Liver (tissue), 9 donors: ENCODE results near the gene MATN4. TPM values are rescaled to one million over a fixed set of nuclear protein-coding genes. Genes with fewer than 3 reads are reported as not detected.

ENCODE experiments used
- DNase-seq: peaks from one replicate; pipeline ENCODE4 v3.0.0-alpha.2; 2017; ENCODE audit warnings: low spot score
- H3K27ac ChIP-seq, 2 donors: one replicate each; pipeline ENCODE4 v1.7.0; 2013; ENCODE audit warnings: inconsistent platforms in 2 of 2, low read length in 2 of 2, control low read depth in 1 of 2, low read depth in 1 of 2, mild to moderate bottlenecking in 1 of 2
- H3K27me3 ChIP-seq, 4 donors: one replicate each; pipeline versions ENCODE4 v1.6.1 to v1.7.0; 2013; ENCODE audit warnings: low read length in 3 of 4, inconsistent platforms in 1 of 4, mild to moderate bottlenecking in 1 of 4, moderate library complexity in 1 of 4; ENCODE audit not compliant: control insufficient read depth in 4 of 4, insufficient read depth in 4 of 4
- H3K36me3 ChIP-seq, 4 donors: one replicate each; pipeline versions ENCODE4 v1.6.1 to v1.7.0; 2013; ENCODE audit warnings: low read length in 3 of 4, mild to moderate bottlenecking in 3 of 4, low read depth in 1 of 4, moderate library complexity in 1 of 4; ENCODE audit not compliant: control insufficient read depth in 4 of 4, insufficient read depth in 3 of 4
- H3K4me1 ChIP-seq, 4 donors: one replicate each; pipeline versions ENCODE4 v1.6.1 to v1.7.0; 2013; ENCODE audit warnings: low read length in 3 of 4, mild to moderate bottlenecking in 3 of 4, moderate library complexity in 1 of 4; ENCODE audit not compliant: control insufficient read depth in 4 of 4, insufficient read depth in 4 of 4
- H3K4me3 ChIP-seq, 3 donors: one replicate each; pipeline versions ENCODE4 v1.6.1 to v1.7.0; 2013; ENCODE audit warnings: low read length in 3 of 3, control low read depth in 1 of 3, low read depth in 1 of 3, mild to moderate bottlenecking in 1 of 3
- H3K9ac ChIP-seq, 2 donors: one replicate each; pipeline ENCODE4 v1.7.0; 2013; ENCODE audit warnings: low read length in 2 of 2, mild to moderate bottlenecking in 2 of 2, moderate library complexity in 2 of 2, control low read depth in 1 of 2, low read depth in 1 of 2
- H3K9me3 ChIP-seq, 4 donors: one replicate each; pipeline versions ENCODE4 v1.6.1 to v1.7.0; 2013; ENCODE audit warnings: low read length in 3 of 4; ENCODE audit not compliant: control insufficient read depth in 4 of 4
- FOXA1 ChIP-seq: IDR thresholded peaks from 2 replicates; pipeline ENCODE4 v1.6.1; 2016; ENCODE audit warnings: antibody characterized with exemption
- HNF4A ChIP-seq, 2 donors: conservative IDR thresholded peaks; 2 replicates each; pipeline ENCODE4 v1.6.1; 2016; ENCODE audit warnings: antibody characterized with exemption in 2 of 2, mild to moderate bottlenecking in 2 of 2
- HNF4G ChIP-seq: IDR thresholded peaks from 2 replicates; pipeline ENCODE4 v1.6.1; 2016; ENCODE audit warnings: antibody characterized with exemption
- JUND ChIP-seq, 2 donors: IDR thresholded peaks; 2 replicates each; pipeline ENCODE4 v1.6.1; 2016; ENCODE audit warnings: antibody characterized with exemption in 2 of 2
- NR2F2 ChIP-seq: IDR thresholded peaks from 2 replicates; pipeline ENCODE4 v1.6.1; 2016; ENCODE audit warnings: antibody characterized with exemption
- RXRA ChIP-seq, 2 donors: IDR thresholded peaks; 2 replicates each; pipeline ENCODE4 v1.6.1; 2017 to 2018; ENCODE audit warnings: antibody characterized with exemption in 2 of 2, mild to moderate bottlenecking in 1 of 2
- SP1 ChIP-seq: IDR thresholded peaks from 2 replicates; pipeline ENCODE4 v1.6.1; 2018; ENCODE audit warnings: antibody characterized with exemption, mild to moderate bottlenecking
- WGBS: extraction: QIAGEN DNeasy Blood & Tissue Kit; methylation state at CpG from one replicate; pipeline ENCODE4 v1.1.7; 2013; 5-methylcytosine and 5-hydroxymethylcytosine counted together
- polyA plus RNA-seq, 2 donors: library from polyadenylated mRNA; stranded (reverse) in 1 of 2; unstranded in 1 of 2; fragments of 200-250 nt in 1 of 2; fragments of >200 nt in 1 of 2; fragmentation: Nextera tagmentation in 1 of 2; extraction: Ambion mirVana in 1 of 2; gene quantifications; one replicate each; pipeline versions ENCODE4 v1.2.1 to v1.2.3, GENCODE V29; 2013 to 2015
- total RNA-seq, 2 donors: library from RNA; depleted of rRNA; stranded (reverse); fragments of >200 nt; gene quantifications; one replicate each; pipeline ENCODE4 v1.2.3, GENCODE V29; 2014
- TF ChIP-seq, protein P1 (sequence below): fragments of 150-350 bp; IDR thresholded peaks from 2 replicates; pipeline ENCODE4 v1.5.1; 2017; ENCODE audit warnings: improper control_type of control experiment, low read depth, low read length; ENCODE audit not compliant: missing input control
- TF ChIP-seq, protein P2 (sequence below): IDR thresholded peaks from 2 replicates; pipeline ENCODE4 v1.6.1; 2016; ENCODE audit warnings: antibody characterized with exemption
- TF ChIP-seq, protein P3 (sequence below): IDR thresholded peaks from 2 replicates; pipeline ENCODE4 v1.6.1; 2016; ENCODE audit warnings: antibody characterized with exemption, mild to moderate bottlenecking
- donor health status: healthy.
- donor health status: healthy.
- donor health status: healthy.
- donor health status: healthy.
- donor health status: healthy.

MATN4 gene
- total and polyA plus RNA-seq, 4 donors = 0.05 TPM; not detected in 3

DNA sequence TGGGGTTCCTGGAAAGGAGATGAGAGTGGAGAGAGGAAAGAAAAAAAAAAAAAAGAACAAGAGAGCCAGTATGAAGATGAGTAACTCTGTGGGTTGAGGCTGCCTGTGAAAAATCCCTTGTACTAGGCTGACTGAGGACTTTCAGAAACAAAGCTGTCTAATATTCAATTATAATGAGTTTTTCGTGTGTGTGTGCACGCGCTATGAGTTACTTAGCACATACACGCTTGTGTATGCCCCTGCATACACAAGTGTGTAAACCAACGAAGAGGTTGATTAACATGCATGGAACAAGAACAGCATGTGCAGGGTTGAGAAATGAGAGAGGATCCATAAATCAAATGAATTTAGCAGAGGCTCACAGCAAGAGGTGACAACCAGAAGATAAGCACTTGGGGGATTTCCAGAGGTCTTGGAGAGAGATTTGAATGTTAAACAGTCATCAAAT lies 6.3 kb downstream of the MATN4 start:
- Histone ChIP-seq H3K27me3 (peaks cover 0 to 4% (median 3%) of the 10 kb centered on the region in 4 donors), H3K27ac (no peak overlapping the region), H3K9ac (no peak overlapping the region), H3K4me3 (no peak overlapping the region), H3K9me3 (no peaks in the 10 kb centered on the region), H3K4me1 (peaks cover 0 to 4% (median 0%) of the 10 kb centered on the region in 4 donors), H3K36me3 (no peaks in the 10 kb centered on the region)
- TF ChIP-seq RXRA (IDR thresholded peaks at IDR 0.05) = no peak
- no peak for TF ChIP-seq FOXA1
- TF ChIP-seq HNF4G = no peak
- TF ChIP-seq, protein P1, sequence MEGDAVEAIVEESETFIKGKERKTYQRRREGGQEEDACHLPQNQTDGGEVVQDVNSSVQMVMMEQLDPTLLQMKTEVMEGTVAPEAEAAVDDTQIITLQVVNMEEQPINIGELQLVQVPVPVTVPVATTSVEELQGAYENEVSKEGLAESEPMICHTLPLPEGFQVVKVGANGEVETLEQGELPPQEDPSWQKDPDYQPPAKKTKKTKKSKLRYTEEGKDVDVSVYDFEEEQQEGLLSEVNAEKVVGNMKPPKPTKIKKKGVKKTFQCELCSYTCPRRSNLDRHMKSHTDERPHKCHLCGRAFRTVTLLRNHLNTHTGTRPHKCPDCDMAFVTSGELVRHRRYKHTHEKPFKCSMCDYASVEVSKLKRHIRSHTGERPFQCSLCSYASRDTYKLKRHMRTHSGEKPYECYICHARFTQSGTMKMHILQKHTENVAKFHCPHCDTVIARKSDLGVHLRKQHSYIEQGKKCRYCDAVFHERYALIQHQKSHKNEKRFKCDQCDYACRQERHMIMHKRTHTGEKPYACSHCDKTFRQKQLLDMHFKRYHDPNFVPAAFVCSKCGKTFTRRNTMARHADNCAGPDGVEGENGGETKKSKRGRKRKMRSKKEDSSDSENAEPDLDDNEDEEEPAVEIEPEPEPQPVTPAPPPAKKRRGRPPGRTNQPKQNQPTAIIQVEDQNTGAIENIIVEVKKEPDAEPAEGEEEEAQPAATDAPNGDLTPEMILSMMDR = no peak
- TF ChIP-seq SP1 = no peak
- no peak for TF ChIP-seq HNF4A (conservative IDR thresholded peaks at IDR 0.05)
- 75% methylated on average over 5 of the region's 5 CpGs for WGBS
- no peak for DNase-seq

DNA sequence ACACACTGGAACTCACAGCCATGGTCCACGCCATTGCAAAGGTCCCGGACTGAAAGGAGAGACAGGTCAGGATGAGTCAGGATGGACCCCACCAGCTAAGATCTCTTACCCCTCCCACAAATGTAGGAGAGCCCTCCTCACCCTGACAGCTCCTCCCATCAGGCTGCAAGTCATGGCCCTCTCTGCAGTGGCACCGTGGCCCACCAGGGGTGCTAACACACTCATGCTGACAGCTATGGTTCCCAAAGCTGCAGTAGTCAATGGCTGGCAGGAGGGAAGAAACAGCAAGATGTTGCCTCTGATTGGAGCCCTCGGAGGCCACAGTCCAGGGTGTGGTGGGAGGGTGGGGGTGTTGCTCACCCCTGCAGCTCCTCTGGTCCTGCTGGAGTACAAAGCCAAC lies 7.1 kb downstream of the MATN4 start:
- no peaks in the 10 kb centered on the region for H3K4me1 ChIP-seq
- no peak overlapping the region for H3K27ac ChIP-seq
- peaks cover 0 to 2% (median 0%) of the 10 kb centered on the region in 4 donors for H3K27me3 ChIP-seq
- H3K4me3 ChIP-seq = no peak overlapping the region
- no peaks in the 10 kb centered on the region for H3K36me3 ChIP-seq
- WGBS = 46% methylated on average over 4 of the region's 4 CpGs
- no peaks in the 10 kb centered on the region for H3K9me3 ChIP-seq
- no peak for DNase-seq
- TF ChIP-seq HNF4G = no peak
- TF ChIP-seq JUND (IDR thresholded peaks at IDR 0.05) = no peak
- no peak overlapping the region for H3K9ac ChIP-seq

DNA sequence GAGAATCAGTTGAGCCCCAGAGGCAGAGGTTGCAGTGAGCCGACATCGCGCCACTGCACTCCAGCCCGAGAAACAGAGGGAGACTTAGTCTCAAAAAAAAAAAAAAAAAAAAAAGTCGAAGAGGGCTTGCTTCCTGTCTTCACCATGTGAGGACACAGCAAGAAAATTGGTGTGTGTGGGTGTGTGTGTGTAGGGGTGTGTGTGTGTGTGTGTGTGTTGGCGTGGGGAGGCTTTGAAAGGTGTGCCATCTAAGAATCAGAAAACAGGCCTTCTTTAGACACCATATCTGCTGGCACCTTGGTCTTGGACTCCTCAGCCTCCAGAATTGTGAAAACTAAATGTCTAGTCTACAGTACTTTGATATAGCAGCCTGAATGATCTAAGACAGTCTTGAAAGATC lies 8.3 kb downstream of the MATN4 start:
- TF ChIP-seq NR2F2 = no peak
- TF ChIP-seq, protein P2, sequence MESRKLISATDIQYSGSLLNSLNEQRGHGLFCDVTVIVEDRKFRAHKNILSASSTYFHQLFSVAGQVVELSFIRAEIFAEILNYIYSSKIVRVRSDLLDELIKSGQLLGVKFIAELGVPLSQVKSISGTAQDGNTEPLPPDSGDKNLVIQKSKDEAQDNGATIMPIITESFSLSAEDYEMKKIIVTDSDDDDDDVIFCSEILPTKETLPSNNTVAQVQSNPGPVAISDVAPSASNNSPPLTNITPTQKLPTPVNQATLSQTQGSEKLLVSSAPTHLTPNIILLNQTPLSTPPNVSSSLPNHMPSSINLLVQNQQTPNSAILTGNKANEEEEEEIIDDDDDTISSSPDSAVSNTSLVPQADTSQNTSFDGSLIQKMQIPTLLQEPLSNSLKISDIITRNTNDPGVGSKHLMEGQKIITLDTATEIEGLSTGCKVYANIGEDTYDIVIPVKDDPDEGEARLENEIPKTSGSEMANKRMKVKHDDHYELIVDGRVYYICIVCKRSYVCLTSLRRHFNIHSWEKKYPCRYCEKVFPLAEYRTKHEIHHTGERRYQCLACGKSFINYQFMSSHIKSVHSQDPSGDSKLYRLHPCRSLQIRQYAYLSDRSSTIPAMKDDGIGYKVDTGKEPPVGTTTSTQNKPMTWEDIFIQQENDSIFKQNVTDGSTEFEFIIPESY = no peak
- TF ChIP-seq, protein P3, sequence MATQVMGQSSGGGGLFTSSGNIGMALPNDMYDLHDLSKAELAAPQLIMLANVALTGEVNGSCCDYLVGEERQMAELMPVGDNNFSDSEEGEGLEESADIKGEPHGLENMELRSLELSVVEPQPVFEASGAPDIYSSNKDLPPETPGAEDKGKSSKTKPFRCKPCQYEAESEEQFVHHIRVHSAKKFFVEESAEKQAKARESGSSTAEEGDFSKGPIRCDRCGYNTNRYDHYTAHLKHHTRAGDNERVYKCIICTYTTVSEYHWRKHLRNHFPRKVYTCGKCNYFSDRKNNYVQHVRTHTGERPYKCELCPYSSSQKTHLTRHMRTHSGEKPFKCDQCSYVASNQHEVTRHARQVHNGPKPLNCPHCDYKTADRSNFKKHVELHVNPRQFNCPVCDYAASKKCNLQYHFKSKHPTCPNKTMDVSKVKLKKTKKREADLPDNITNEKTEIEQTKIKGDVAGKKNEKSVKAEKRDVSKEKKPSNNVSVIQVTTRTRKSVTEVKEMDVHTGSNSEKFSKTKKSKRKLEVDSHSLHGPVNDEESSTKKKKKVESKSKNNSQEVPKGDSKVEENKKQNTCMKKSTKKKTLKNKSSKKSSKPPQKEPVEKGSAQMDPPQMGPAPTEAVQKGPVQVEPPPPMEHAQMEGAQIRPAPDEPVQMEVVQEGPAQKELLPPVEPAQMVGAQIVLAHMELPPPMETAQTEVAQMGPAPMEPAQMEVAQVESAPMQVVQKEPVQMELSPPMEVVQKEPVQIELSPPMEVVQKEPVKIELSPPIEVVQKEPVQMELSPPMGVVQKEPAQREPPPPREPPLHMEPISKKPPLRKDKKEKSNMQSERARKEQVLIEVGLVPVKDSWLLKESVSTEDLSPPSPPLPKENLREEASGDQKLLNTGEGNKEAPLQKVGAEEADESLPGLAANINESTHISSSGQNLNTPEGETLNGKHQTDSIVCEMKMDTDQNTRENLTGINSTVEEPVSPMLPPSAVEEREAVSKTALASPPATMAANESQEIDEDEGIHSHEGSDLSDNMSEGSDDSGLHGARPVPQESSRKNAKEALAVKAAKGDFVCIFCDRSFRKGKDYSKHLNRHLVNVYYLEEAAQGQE = no peak
- H3K4me1 ChIP-seq = no peaks in the 10 kb centered on the region
- H3K9ac ChIP-seq = no peak overlapping the region
- no peaks in the 10 kb centered on the region for H3K27me3 ChIP-seq
- H3K36me3 ChIP-seq = no peaks in the 10 kb centered on the region
- H3K27ac ChIP-seq = no peak overlapping the region
- 89% methylated on average over 6 of the region's 6 CpGs for WGBS
- H3K9me3 ChIP-seq = no peaks in the 10 kb centered on the region
- no peak overlapping the region for H3K4me3 ChIP-seq
- no peak for DNase-seq
